Peyer's patch (tissue), 4 donors: ENCODE results near the gene IRAK2. TPM values are rescaled to one million over a fixed set of nuclear protein-coding genes. Genes with fewer than 3 reads are reported as not detected.

Source experiments
- DNase-seq, 3 donors: peaks; one replicate each; pipeline ENCODE4 v3.0.0-alpha.2; 2017 to 2019
- H3K27ac ChIP-seq, 4 donors: fragments of 200-600 bp; sonication (generic); one replicate each; pipeline ENCODE4 v1.5.1; 2016 to 2019
- H3K27me3 ChIP-seq, 2 donors: fragments of 200-600 bp; sonication (generic); one replicate each; pipeline ENCODE4 v1.5.1; 2019
- H3K36me3 ChIP-seq, 3 donors: fragments of 200-600 bp; sonication (generic); one replicate each; pipeline ENCODE4 v1.5.1; 2016 to 2019
- H3K4me1 ChIP-seq, 4 donors: fragments of 200-600 bp; sonication (generic); one replicate each; pipeline ENCODE4 v1.5.1; 2016 to 2019
- H3K4me3 ChIP-seq, 4 donors: fragments of 200-600 bp; sonication (generic); 1 replicate in 3 of 4; 2 replicates in 1 of 4; pipeline ENCODE4 v1.5.1; 2016 to 2019; ENCODE audit warnings: mild to moderate bottlenecking in 1 of 4
- H3K9me3 ChIP-seq, 4 donors: fragments of 200-600 bp; sonication (generic); one replicate each; pipeline ENCODE4 v1.5.1; 2016 to 2019; ENCODE audit warnings: mild to moderate bottlenecking in 1 of 4
- POLR2A ChIP-seq, 2 donors: fragments of 450-650 bp; IDR thresholded peaks; one replicate each; pipeline ENCODE4 v1.5.1; 2017; ENCODE audit warnings: antibody characterized with exemption in 2 of 2, mild to moderate bottlenecking in 2 of 2, moderate library complexity in 2 of 2
- total RNA-seq, 4 donors: library from RNA; depleted of rRNA; stranded (reverse); fragments of >200 nt; gene quantifications; one replicate each; pipeline ENCODE4 v1.1.0, GENCODE V29; 2016
- TF ChIP-seq, protein P1 (sequence below), 6 experiments: fragments of 450-650 bp in 4 of 6; fragments of 200-600 bp in 2 of 6; sonication (generic) in 1 of 6; IDR thresholded peaks; one replicate each; pipeline ENCODE4 v1.5.1; 2017 to 2019; ENCODE audit warnings: antibody characterized with exemption in 6 of 6, mild to moderate bottlenecking in 3 of 6, moderate library complexity in 1 of 6

Gene IRAK2
- total RNA-seq, 4 donors from 2014 or later: 9.1 to 17.3 (median 11.0) TPM

DNA sequence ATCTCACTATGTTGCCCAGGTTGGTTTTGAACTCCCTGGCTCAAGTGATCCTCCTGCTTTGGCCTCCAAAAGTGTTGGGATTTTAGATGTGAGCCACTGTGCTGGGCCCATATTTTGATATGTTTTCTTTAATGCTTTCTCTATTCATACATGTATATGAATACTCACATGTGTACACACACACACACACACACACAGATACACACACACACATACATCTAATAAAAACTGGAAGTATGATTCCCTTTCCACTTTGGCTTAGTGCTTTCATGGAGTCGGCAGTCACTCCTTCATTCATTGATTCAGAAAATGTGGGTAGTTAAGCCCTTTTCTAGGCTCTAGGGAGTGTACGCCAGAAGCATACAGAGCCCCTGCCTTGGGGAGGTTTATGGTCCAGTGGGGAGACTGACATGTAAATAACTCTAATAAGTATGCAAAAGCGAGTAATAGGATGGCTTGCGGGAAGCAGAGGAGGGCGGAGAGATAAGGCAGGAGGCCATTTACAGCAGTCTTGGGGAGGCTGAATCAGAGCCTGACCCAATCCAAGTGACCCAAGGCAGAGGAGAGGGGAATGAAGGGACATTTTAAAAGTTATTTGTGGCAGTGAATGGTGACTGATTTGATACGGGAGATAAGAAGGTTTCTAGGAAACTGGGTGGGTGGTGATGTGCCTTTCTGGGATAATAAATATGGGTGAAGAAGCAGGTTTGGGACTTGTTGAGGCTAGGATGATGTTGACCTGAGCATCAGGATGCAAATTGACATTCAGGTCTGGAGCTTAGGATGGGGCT, 51.1 kb downstream of the IRAK2 start:
- TF ChIP-seq, protein P1, sequence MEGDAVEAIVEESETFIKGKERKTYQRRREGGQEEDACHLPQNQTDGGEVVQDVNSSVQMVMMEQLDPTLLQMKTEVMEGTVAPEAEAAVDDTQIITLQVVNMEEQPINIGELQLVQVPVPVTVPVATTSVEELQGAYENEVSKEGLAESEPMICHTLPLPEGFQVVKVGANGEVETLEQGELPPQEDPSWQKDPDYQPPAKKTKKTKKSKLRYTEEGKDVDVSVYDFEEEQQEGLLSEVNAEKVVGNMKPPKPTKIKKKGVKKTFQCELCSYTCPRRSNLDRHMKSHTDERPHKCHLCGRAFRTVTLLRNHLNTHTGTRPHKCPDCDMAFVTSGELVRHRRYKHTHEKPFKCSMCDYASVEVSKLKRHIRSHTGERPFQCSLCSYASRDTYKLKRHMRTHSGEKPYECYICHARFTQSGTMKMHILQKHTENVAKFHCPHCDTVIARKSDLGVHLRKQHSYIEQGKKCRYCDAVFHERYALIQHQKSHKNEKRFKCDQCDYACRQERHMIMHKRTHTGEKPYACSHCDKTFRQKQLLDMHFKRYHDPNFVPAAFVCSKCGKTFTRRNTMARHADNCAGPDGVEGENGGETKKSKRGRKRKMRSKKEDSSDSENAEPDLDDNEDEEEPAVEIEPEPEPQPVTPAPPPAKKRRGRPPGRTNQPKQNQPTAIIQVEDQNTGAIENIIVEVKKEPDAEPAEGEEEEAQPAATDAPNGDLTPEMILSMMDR (IDR thresholded peaks at IDR 0.05): no peak
- TF ChIP-seq POLR2A (IDR thresholded peaks at IDR 0.05): no peak
- Histone ChIP-seq H3K4me3 (no peak overlapping the region), H3K36me3 (peaks cover 0 to 25% (median 0%) of the 10 kb centered on the region in 3 donors), H3K27ac (no peak overlapping the region), H3K27me3 (no peaks in the 10 kb centered on the region), H3K4me1 (peaks cover 0 to 5% (median 0%) of the 10 kb centered on the region in 4 donors), H3K9me3 (peaks cover 0 to 3% (median 0%) of the 10 kb centered on the region in 4 donors)
- no peak for DNase-seq

DNA sequence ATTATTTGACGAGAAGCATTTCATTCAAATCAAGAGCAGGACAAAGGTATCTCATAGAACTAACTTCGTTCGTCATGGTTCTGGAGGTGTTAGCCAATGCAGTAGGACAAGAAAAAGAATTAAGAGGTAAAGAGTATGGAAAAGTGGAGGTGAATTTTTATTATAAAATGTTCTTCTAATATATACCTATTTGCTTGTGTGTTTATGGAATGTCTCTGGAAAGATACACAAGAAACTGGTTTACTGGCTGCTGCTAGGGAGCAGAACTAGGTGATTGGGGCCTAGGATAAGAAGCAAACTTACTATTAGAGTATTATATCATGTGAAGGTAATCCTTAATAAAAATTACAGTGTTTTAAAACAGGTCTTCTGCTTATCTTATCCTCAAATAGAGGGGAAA, 52.6 kb downstream of the IRAK2 start:
- no peak for TF ChIP-seq POLR2A (IDR thresholded peaks at IDR 0.05)
- TF ChIP-seq, protein P1 (IDR thresholded peaks at IDR 0.05): no peak

DNA sequence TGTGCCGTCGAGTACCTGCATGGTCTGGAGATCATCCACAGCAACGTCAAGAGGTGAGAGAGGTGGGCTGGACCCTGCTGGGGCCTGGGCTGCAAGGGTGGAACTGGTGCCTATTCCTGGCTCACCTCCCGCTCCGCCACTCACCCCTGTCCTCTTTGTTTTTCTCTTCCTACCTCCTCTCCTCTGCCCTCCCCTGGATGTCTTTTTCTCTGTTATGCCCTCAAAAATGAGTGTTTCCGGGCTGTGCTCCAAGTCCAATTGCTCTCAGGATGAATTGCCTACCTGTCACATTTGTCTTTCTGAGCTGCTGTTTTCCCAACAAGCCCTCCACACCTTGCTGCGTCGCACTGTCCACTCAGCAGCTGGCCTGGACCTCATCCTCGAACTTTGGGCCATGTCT, 55.0 kb downstream of the IRAK2 start:
- peaks cover 0 to 3% (median 0%) of the 10 kb centered on the region in 4 donors for H3K9me3 ChIP-seq
- TF ChIP-seq POLR2A (IDR thresholded peaks at IDR 0.05): no peak
- TF ChIP-seq, protein P1 (IDR thresholded peaks at IDR 0.05): no peak
- peaks cover 3 to 29% (median 16%) of the 10 kb centered on the region in 4 donors for H3K4me1 ChIP-seq
- H3K27me3 ChIP-seq: no peaks in the 10 kb centered on the region
- H3K27ac ChIP-seq: peak overlapping the region in 2 of 4 donors; percentile 57 to 77
- H3K36me3 ChIP-seq: peaks cover 0 to 13% (median 0%) of the 10 kb centered on the region in 3 donors
- H3K4me3 ChIP-seq: no peak overlapping the region
- DNase-seq: no peak

More for the DNA sequence above, 52.6 kb downstream of the IRAK2 start:
- Histone ChIP-seq H3K4me1 (peaks cover 0 to 13% (median 8%) of the 10 kb centered on the region in 4 donors), H3K27me3 (no peaks in the 10 kb centered on the region), H3K27ac (no peak overlapping the region), H3K4me3 (no peak overlapping the region), H3K36me3 (peaks cover 0 to 24% (median 0%) of the 10 kb centered on the region in 3 donors), H3K9me3 (peaks cover 0 to 3% (median 0%) of the 10 kb centered on the region in 4 donors)
- DNase-seq: no peak

DNA sequence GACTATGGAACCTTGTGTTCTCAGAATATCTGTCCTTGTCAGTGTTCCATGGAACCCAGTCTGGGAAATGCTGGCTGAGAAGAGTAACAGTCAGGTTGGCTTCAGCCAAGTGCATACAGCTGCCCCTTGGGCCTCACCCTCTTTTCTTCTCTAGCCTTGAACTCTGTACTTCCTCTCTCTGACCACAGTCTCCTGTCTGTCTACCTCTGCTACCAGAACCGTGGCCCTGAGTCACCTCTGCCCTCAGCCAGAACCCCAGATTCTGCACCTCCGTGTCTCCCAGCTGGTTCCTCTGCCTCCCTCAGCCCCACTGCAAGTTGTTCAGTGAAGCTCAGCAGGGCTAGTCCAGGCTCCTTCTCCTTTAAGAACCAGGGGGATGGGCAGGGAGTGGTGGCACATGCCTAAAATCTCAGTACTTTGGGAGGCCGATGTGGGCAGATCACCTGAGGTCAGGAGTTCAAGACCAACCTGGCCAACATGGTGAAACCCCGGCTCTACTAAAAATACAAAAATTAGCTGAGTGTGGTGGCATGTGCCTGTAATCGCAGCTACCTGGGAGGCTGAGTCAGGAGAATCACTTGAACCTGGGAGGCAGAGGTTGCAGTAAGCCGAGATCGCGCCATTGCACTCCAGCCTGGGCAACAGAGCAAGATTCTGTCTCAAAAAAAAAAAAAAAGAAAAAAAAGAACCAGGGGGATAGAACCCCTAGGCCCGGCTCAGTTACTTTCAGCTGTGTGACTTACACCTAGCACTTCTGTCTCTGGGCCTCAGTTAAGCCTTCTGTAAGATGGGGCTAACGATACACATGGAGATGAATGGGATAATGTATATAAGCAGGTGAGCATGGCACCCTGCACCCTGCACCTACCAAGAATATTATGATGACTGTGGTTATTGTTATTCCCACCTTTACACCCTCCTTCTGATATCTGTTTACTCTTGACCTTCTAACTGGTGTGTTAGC, 59.2 kb downstream of the IRAK2 start:
- H3K4me3 ChIP-seq: no peak overlapping the region
- no peaks in the 10 kb centered on the region for H3K27me3 ChIP-seq
- peaks cover 0 to 4% (median 0%) of the 10 kb centered on the region in 3 donors for H3K36me3 ChIP-seq
- peak overlapping the region; percentile 7 to 77 (median 61) for H3K27ac ChIP-seq
- no peaks in the 10 kb centered on the region for H3K9me3 ChIP-seq
- H3K4me1 ChIP-seq: peaks cover 3 to 40% (median 23%) of the 10 kb centered on the region in 4 donors
- TF ChIP-seq POLR2A (IDR thresholded peaks at IDR 0.05): no peak
- TF ChIP-seq, protein P1 (IDR thresholded peaks at IDR 0.05): no peak
- DNase-seq: peak in 2 of 3 donors; percentile 84 to 91
